Measurements from ENCODE around the gene CP. TPM values are rescaled to one million over a fixed set of nuclear protein-coding genes. Genes with fewer than 3 reads are reported as not detected.

CP gene
- total and polyA plus RNA-seq, 2 of the 13 experiments (the other 11 are each of a cell fraction or from before 2014, with no cell fraction given): 42.6 to 789 TPM

- FAIRE-seq (no peak), ATAC-seq (peak; percentile 2; the same call in 2 of the 3 replicates), DNase-seq (ENCODE audit: low spot score) (no peak)
- WGBS (ENCODE audit: low lambda C conversion rate): 26% methylated on average over 6 of the region's 6 CpGs
- no TSS peak for BruUV-seq (replicated peaks)
- CTCF ChIA-PET (ENCODE audit: low intra/inter-chr PET ratio, low total read pairs): no interaction called here
- Histone ChIP-seq H2AFZ (ENCODE audit: low read length) (no peak overlapping the region), H3K4me3 (replicated peaks in 1 of 3; ENCODE audit: insufficient read depth in 1 of 3, low read depth in 2 of 3, low read length in 3 of 3) (peak overlapping the region; percentile 13 to 98 (median 78)), H4K20me1 (ENCODE audit: insufficient read depth, low read length) (no peaks in the 10 kb centered on the region), H3K4me1 (ENCODE audit: insufficient read depth, low read length) (peaks cover 58% of the 10 kb centered on the region), H3K27me3 (ENCODE audit: control insufficient read depth in 1 of 2, insufficient read depth in 2 of 2, low read length in 2 of 2) (no peaks in the 10 kb centered on the region; a peak in 1 of 5 replicates), H3K9me3 (ENCODE audit: low read length) (no peaks in the 10 kb centered on the region), H3K79me2 (ENCODE audit: insufficient read depth, low read length) (peaks cover 52% of the 10 kb centered on the region), H3K9ac (ENCODE audit: insufficient read depth, low read depth, low read length) (peak overlapping the region; percentile 96), H3K27ac (ENCODE audit: extremely low read length, insufficient read depth, low read length) (peak overlapping the region; percentile 99), H3K36me3 (replicated peaks in 1 of 2; ENCODE audit: control insufficient read depth in 1 of 2, insufficient read depth in 2 of 2, low read length in 2 of 2) (no peaks in the 10 kb centered on the region), H3K4me2 (ENCODE audit: low read depth, low read length) (peak overlapping the region; percentile 96)
- in situ Hi-C loops (cut with HindIII; ENCODE audit: extremely low pct_ligation_motif_present, low pct_unique_long_range_greater_than_20kb): no loop called here
- POLR2A ChIA-PET: interaction anchor here (3.9 to 7.1 kb wide), 2 partner anchors 8 to 13 kb away, joined by 30 to 65 read pairs; no protein-coding TSS in a partner anchor
- intact Hi-C loops (cut with micrococcal nuclease; ENCODE audit: unreplicated experiment): loop anchor here (5.0 to 10.0 kb wide), 2 partner anchors 164 to 209 kb away; no protein-coding TSS in a partner anchor
- TF ChIP-seq SYNCRIP (IDR thresholded peaks at IDR 0.05; ENCODE audit: insufficient read depth, low read depth, low read length): no peak
- TF ChIP-seq IRF9 (CRISPR knock-in tag; IDR thresholded peaks at IDR 0.05; ENCODE audit: borderline replicate concordance): no peak
- no peak for TF ChIP-seq HMG20A (CRISPR knock-in tag; IDR thresholded peaks at IDR 0.05; ENCODE audit: borderline replicate concordance)
- 0 out of 2 replicates have a peak, but pooled peaks have one; percentile 0 for TF ChIP-seq POLR2AphosphoS5 (IDR thresholded peaks at IDR 0.05; ENCODE audit: low read depth, low read length)
- TF ChIP-seq ZEB1 (IDR thresholded peaks at IDR 0.05; ENCODE audit: insufficient replicate concordance, low read depth): no peak
- no peak for TF ChIP-seq PLRG1 (conservative IDR thresholded peaks at IDR 0.05)
- TF ChIP-seq CC2D1A (CRISPR knock-in tag; IDR thresholded peaks at IDR 0.05): no peak
- TF ChIP-seq FOXM1 (CRISPR knock-in tag; IDR thresholded peaks at IDR 0.05): no peak
- TF ChIP-seq ZNF556 (CRISPR knock-in tag; IDR thresholded peaks at IDR 0.05; ENCODE audit: borderline replicate concordance): peak; percentile 25; the same call in 1 of the 2 replicates
- TF ChIP-seq ZBTB38 (CRISPR knock-in tag; IDR thresholded peaks at IDR 0.05): peak; percentile 73
- TF ChIP-seq ZSCAN21 (CRISPR knock-in tag; IDR thresholded peaks at IDR 0.05; ENCODE audit: borderline replicate concordance): no peak
- 0 out of 2 replicates have a peak, but pooled peaks have one; percentile 11 for TF ChIP-seq ZNF543 (CRISPR knock-in tag; IDR thresholded peaks at IDR 0.05)
- TF ChIP-seq DMAP1 (CRISPR knock-in tag; IDR thresholded peaks at IDR 0.05): 0 out of 2 replicates have a peak, but pooled peaks have one; percentile 0
- no peak for TF ChIP-seq AGO2 (optimal IDR thresholded peaks at IDR 0.05; ENCODE audit: low read depth, low read length)
- TF ChIP-seq MYNN (CRISPR knock-in tag; IDR thresholded peaks at IDR 0.05; ENCODE audit: low read depth): 0 out of 2 replicates have a peak, but pooled peaks have one; percentile 36
- 0 out of 2 replicates have a peak, but pooled peaks have one; percentile 36 for TF ChIP-seq ZNF30 (CRISPR knock-in tag; IDR thresholded peaks at IDR 0.05)
- peak; percentile 29; the same call in 1 of the 2 replicates for TF ChIP-seq BCL3 (CRISPR knock-in tag; IDR thresholded peaks at IDR 0.05)
Observed at GRCh38 chr3:149223461-149223820, 1.8 kb upstream of the CP start.

Measured in HepG2 (cell line).